SH-SY5Y (cell line): ENCODE results near the gene BMAL1.

Experiments used
- GATA2 ChIP-seq: IDR thresholded peaks from 2 replicates; pipeline ENCODE4 v1.6.1; 2011; ENCODE audit warnings: mild to moderate bottlenecking, low read depth, low read length
- GATA3 ChIP-seq: IDR thresholded peaks from 2 replicates; pipeline ENCODE4 v1.6.1; 2011; ENCODE audit warnings: low read depth, mild to moderate bottlenecking, low read length, moderate library complexity

- TF ChIP-seq GATA2 (no peak), GATA3 (no peak)
These were observed 19.8 kb downstream of the BMAL1 start for GRCh38 chr11:13297308-13297916.
